ENCODE data around the gene NSUN5. TPM values are rescaled to one million over a fixed set of nuclear protein-coding genes. Genes with fewer than 3 reads are reported as not detected.

Gene NSUN5
- total RNA-seq, 1 experiment from 2014 or later = 73.4 TPM

DNA sequence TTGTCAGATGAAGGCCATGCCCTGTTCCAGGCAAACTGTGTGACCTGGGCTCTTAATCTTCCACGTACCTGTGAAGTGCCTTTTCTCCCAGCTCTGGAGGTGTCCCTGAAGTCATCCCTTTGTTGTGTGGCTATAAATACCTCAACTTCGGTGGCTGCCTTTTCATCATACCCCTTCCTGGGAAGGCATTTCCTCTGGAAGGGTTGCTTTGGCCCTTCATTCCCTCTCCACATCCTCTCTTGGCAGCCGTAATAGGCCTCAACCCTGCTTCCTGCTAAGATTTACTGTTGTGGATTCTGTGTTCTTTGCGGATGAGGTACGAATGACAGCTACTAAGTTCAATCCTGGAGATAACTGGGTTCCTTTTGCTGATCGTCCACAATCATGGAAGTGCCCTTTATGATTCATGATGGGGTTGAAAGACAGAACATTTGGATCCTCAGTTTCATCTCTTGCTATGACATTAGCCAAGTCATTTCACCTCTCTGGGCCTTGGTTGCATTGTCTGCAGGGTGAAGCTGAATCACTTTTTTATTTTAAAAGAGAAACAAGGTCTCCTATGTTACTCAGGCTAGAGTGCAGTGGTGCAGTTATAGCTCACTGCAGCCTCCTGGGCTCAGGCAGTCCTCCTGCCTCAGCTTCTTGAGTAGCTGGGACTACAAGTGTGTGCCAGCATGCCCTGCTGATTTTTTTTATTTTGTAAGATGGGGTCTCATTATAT, 43.0 kb upstream of the NSUN5 start:
- Mint-ChIP-seq H3K4me3 (ENCODE audit: unreplicated experiment) (no peak overlapping the region), H3K4me1 (ENCODE audit: low read depth, unreplicated experiment) (no peaks in the 10 kb centered on the region), H3K36me3 (ENCODE audit: insufficient read depth, unreplicated experiment) (no peaks in the 10 kb centered on the region), H3K27me3 (ENCODE audit: insufficient read depth, unreplicated experiment) (no peaks in the 10 kb centered on the region), H3K27ac (ENCODE audit: unreplicated experiment) (no peak overlapping the region), H3K9me3 (ENCODE audit: unreplicated experiment) (no peaks in the 10 kb centered on the region)
- H3K4me3 ChIP-seq (ENCODE audit: low read depth, low read length) = no peak overlapping the region
- intact Hi-C loops (cut with micrococcal nuclease; ENCODE audit: unreplicated experiment) = no loop called here
- DNase-seq = no peak
- H3K36me3 ChIP-seq (ENCODE audit: control insufficient read depth, insufficient read depth, low read length) = no peaks in the 10 kb centered on the region
- CTCF ChIA-PET = no interaction called here
- no peaks in the 10 kb centered on the region for H3K4me1 ChIP-seq
- no TSS peak for BruUV-seq (replicated peaks)
- POLR2A ChIA-PET = no interaction called here
- H3K9me3 ChIP-seq = peaks cover 7% of the 10 kb centered on the region; the same call in 1 of the 2 replicates
- no peaks in the 10 kb centered on the region for H3K27me3 ChIP-seq (replicated peaks; ENCODE audit: control insufficient read depth, insufficient read depth, low read length)
- TF ChIP-seq, protein P1, sequence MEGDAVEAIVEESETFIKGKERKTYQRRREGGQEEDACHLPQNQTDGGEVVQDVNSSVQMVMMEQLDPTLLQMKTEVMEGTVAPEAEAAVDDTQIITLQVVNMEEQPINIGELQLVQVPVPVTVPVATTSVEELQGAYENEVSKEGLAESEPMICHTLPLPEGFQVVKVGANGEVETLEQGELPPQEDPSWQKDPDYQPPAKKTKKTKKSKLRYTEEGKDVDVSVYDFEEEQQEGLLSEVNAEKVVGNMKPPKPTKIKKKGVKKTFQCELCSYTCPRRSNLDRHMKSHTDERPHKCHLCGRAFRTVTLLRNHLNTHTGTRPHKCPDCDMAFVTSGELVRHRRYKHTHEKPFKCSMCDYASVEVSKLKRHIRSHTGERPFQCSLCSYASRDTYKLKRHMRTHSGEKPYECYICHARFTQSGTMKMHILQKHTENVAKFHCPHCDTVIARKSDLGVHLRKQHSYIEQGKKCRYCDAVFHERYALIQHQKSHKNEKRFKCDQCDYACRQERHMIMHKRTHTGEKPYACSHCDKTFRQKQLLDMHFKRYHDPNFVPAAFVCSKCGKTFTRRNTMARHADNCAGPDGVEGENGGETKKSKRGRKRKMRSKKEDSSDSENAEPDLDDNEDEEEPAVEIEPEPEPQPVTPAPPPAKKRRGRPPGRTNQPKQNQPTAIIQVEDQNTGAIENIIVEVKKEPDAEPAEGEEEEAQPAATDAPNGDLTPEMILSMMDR (IDR thresholded peaks at IDR 0.05; ENCODE audit: insufficient read depth in 1 of 2, low read depth in 1 of 2, low read length in 1 of 2, severe bottlenecking in 1 of 2, unreplicated experiment in 1 of 2) = no peak

DNA sequence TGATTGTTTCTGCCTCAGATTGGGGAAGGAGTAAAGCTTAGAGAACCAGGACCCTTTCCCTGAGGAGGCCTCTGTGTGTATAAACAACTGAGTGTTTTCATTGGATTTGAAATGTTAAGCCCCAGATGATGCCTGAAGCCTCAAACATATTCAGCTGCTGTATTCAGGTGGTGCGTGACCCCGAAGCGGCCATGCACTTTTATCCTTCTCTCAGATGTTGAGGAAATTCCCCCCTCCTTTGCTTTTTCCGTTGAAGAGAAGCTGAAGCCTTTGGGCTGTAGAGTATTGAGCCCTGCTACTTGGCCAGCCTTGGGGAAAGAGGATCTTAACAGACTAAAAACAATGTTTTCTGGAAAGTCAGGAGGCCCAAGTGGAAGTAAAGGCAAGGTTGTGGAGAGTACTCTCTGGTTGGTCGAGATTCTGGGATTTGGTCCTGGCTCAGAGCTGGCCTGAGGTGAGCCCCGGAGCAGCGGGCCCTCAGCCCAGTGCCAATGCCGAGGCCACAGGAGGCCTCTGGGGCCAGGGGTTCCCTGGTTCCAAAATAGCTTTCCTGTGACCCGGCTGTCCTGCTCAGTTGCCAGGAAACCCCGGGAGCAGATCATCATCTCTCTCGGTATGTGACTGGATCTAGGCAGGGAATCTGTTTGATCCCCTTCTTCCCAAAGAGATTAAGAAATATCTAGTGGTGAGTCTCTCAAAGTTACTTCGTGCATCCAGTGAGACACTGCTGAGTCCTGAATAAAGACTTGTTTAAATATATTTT, 41.9 kb upstream of the NSUN5 start:
- ChIA-PET CTCF (no interaction called here), POLR2A (no interaction called here)
- no peaks in the 10 kb centered on the region for H3K36me3 ChIP-seq (ENCODE audit: control insufficient read depth, insufficient read depth, low read length)
- BruUV-seq (replicated peaks) = no TSS peak
- no peak overlapping the region for H3K4me3 ChIP-seq (ENCODE audit: low read depth, low read length)
- peaks cover 10% of the 10 kb centered on the region for H3K4me1 ChIP-seq
- intact Hi-C loops (cut with micrococcal nuclease; ENCODE audit: unreplicated experiment) = no loop called here
- H3K36me3 Mint-ChIP-seq (ENCODE audit: insufficient read depth, unreplicated experiment) = no peaks in the 10 kb centered on the region
- H3K27me3 ChIP-seq (replicated peaks; ENCODE audit: control insufficient read depth, insufficient read depth, low read length) = no peaks in the 10 kb centered on the region
- no peaks in the 10 kb centered on the region for H3K9me3 Mint-ChIP-seq (ENCODE audit: unreplicated experiment)
- no peak for DNase-seq
- peaks cover 7% of the 10 kb centered on the region; the same call in 1 of the 2 replicates for H3K9me3 ChIP-seq
- H3K4me1 Mint-ChIP-seq (ENCODE audit: low read depth, unreplicated experiment) = peaks cover 11% of the 10 kb centered on the region
- H3K27ac Mint-ChIP-seq (ENCODE audit: unreplicated experiment) = no peak overlapping the region
- no peaks in the 10 kb centered on the region for H3K27me3 Mint-ChIP-seq (ENCODE audit: insufficient read depth, unreplicated experiment)
- no peak overlapping the region for H3K4me3 Mint-ChIP-seq (ENCODE audit: unreplicated experiment)
- TF ChIP-seq, protein P1 (IDR thresholded peaks at IDR 0.05; ENCODE audit: insufficient read depth in 1 of 2, low read depth in 1 of 2, low read length in 1 of 2, severe bottlenecking in 1 of 2, unreplicated experiment in 1 of 2) = no peak

DNA sequence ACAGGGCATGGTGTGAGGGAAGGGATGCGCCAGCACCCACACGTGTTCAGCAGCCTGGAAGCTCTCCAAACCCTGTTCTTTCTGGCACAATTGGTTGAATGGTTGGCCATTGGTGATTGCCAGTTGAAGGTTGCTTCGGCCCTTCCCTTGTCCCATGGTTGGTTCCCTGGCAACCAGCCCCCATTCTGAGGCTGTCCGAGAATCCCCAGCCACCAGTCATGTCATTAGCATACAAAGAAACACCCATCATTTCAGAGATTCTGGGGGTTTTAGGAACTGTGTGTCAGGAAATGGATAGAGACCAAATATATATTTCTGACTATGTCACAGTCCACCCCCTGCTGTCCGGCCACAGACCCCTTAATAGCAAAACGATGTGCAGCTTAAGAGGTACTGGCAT, 41.1 kb upstream of the NSUN5 start:
- H3K27ac Mint-ChIP-seq (ENCODE audit: unreplicated experiment) = no peak overlapping the region
- peaks cover 13% of the 10 kb centered on the region for H3K4me1 ChIP-seq
- no peak overlapping the region for H3K4me3 Mint-ChIP-seq (ENCODE audit: unreplicated experiment)
- peaks cover 16% of the 10 kb centered on the region for H3K4me1 Mint-ChIP-seq (ENCODE audit: low read depth, unreplicated experiment)
- H3K36me3 Mint-ChIP-seq (ENCODE audit: insufficient read depth, unreplicated experiment) = no peaks in the 10 kb centered on the region
- DNase-seq = no peak
- CTCF ChIA-PET = no interaction called here
- H3K9me3 ChIP-seq = peaks cover 7% of the 10 kb centered on the region; the same call in 1 of the 2 replicates
- intact Hi-C loops (cut with micrococcal nuclease; ENCODE audit: unreplicated experiment) = no loop called here
- no peaks in the 10 kb centered on the region for H3K9me3 Mint-ChIP-seq (ENCODE audit: unreplicated experiment)
- POLR2A ChIA-PET = no interaction called here
- H3K4me3 ChIP-seq (ENCODE audit: low read depth, low read length) = no peak overlapping the region
- no peaks in the 10 kb centered on the region for H3K27me3 Mint-ChIP-seq (ENCODE audit: insufficient read depth, unreplicated experiment)
- TF ChIP-seq, protein P1 (IDR thresholded peaks at IDR 0.05; ENCODE audit: insufficient read depth in 1 of 2, low read depth in 1 of 2, low read length in 1 of 2, severe bottlenecking in 1 of 2, unreplicated experiment in 1 of 2) = no peak
- H3K36me3 ChIP-seq (ENCODE audit: control insufficient read depth, insufficient read depth, low read length) = no peaks in the 10 kb centered on the region
- no peaks in the 10 kb centered on the region for H3K27me3 ChIP-seq (replicated peaks; ENCODE audit: control insufficient read depth, insufficient read depth, low read length)
- no TSS peak for BruUV-seq (replicated peaks)
